MCF 10A (cell line): ENCODE results near the gene FOLR2. TPM values are rescaled to one million over a fixed set of nuclear protein-coding genes. Genes with fewer than 3 reads are reported as not detected.
A peak's percentile ranks its signal among the peaks of the same experiment; 100 is the strongest.

Experiments
- BruUV-seq: library from RNA; stranded (reverse); fragments of 400-500 nt; replicated peaks from 2 replicates; lab custom pipeline; 2021; lab: Mats Ljungman, UMichigan
- CTCF ChIA-PET: fragments of 300-600 bp; sonication (Branson Sonifier 250); formaldehyde crosslinking; extraction: SDS; loops from one replicate; lab custom pipeline; 2021; ENCODE audit warnings: antibody characterized with exemption, inconsistent platforms; lab: Yijun Ruan, JAX
- POLR2A ChIA-PET: fragments of 300-600, 350-650 bp; sonication (Branson Sonifier 250); formaldehyde crosslinking; extraction: SDS; loops from one replicate; lab custom pipeline; 2020; ENCODE audit warnings: antibody characterized with exemption, inconsistent platforms; lab: Yijun Ruan, JAX
- DNase-seq: peaks from one replicate; pipeline ENCODE4 v3.0.0-alpha.2; 2018; ENCODE audit not compliant: unreplicated experiment
- H3K27ac Mint-ChIP-seq: one replicate; pipeline ENCODE4 v1.8.0; 2022; ENCODE audit warnings: mild to moderate bottlenecking, low read depth, mixed read lengths; ENCODE audit not compliant: unreplicated experiment
- H3K27me3 Mint-ChIP-seq: one replicate; pipeline ENCODE4 v1.8.0; 2022; ENCODE audit warnings: mixed read lengths; ENCODE audit not compliant: insufficient read depth, unreplicated experiment
- H3K36me3 Mint-ChIP-seq: one replicate; pipeline ENCODE4 v1.8.0; 2022; ENCODE audit warnings: mild to moderate bottlenecking, moderate library complexity, mixed read lengths; ENCODE audit not compliant: insufficient read depth, unreplicated experiment
- H3K4me1 Mint-ChIP-seq: one replicate; pipeline ENCODE4 v1.8.0; 2022; ENCODE audit warnings: mixed read lengths; ENCODE audit not compliant: insufficient read depth, unreplicated experiment
- H3K4me3 Mint-ChIP-seq: one replicate; pipeline ENCODE4 v1.8.0; 2022; ENCODE audit warnings: mild to moderate bottlenecking, moderate library complexity, mixed read lengths; ENCODE audit not compliant: unreplicated experiment
- H3K9me3 Mint-ChIP-seq: one replicate; pipeline ENCODE4 v1.8.0; 2022; ENCODE audit warnings: mixed read lengths; ENCODE audit not compliant: unreplicated experiment
- CTCF ChIP-seq: fragments of 200-600 bp; IDR thresholded peaks from one replicate; pipeline ENCODE4 v1.8.0; 2022; ENCODE audit warnings: antibody characterized with exemption, mild to moderate bottlenecking; ENCODE audit not compliant: unreplicated experiment
- intact Hi-C: fragments of 100-400 bp; cut with micrococcal nuclease; formaldehyde crosslinking; loops from 2 replicates; pipeline ENCODE4 v1.14.1; 2022
- total RNA-seq: library from RNA; stranded (reverse); gene quantifications from 2 replicates; pipeline ENCODE4 v1.2.3, GENCODE V29; 2022

The FOLR2 gene
- total RNA-seq, 1 experiment from 2014 or later = not detected

DNA sequence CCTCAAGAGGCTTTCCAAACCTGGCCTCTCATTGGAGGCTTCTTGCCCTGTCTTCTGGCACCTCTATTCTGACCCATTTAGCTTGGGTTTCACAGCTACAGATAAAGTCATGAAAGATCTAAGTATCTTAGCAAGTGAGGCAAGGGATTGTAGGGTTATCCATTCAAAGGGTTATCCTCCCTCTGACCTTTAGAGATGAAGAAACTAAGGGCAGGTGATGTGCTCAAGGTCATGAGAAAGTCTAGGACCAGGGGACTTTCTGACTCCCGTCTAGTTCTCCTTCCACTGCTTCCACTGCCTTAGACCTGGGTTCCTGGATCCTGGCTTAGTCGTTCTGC is 20.1 kb downstream of the FOLR2 start:
- CTCF ChIA-PET = interaction anchor here (0.7 to 3.6 kb wide), 6 partner anchors 12 to 223 kb away, joined by 3 to 12 read pairs (median 3); no protein-coding TSS in a partner anchor
- BruUV-seq = no TSS peak
- Mint-ChIP-seq H3K4me3 (no peak overlapping the region), H3K9me3 (no peaks in the 10 kb centered on the region), H3K4me1 (peaks cover 9% of the 10 kb centered on the region), H3K27ac (no peak overlapping the region), H3K36me3 (peaks cover 54% of the 10 kb centered on the region), H3K27me3 (no peaks in the 10 kb centered on the region)
- no peak for TF ChIP-seq CTCF
- DNase-seq = no peak
- intact Hi-C loops = loop anchor here (5.0 kb wide), 1 partner anchor 259 kb away; no protein-coding TSS in a partner anchor
- POLR2A ChIA-PET = interaction anchor here (1.1 to 3.3 kb wide), 3 partner anchors 11 to 178 kb away, joined by 3 to 25 read pairs (median 8); partner anchors contain the start of gene INPPL1

GRCh38 chr11:72237112-72237931 is 20.7 kb downstream of the FOLR2 start:
- no peaks in the 10 kb centered on the region for H3K9me3 Mint-ChIP-seq
- H3K27me3 Mint-ChIP-seq = no peaks in the 10 kb centered on the region
- peaks cover 9% of the 10 kb centered on the region for H3K4me1 Mint-ChIP-seq
- intact Hi-C loops = loop anchor here (5.0 kb wide), 1 partner anchor 260 kb away; no protein-coding TSS in a partner anchor
- no peak overlapping the region for H3K27ac Mint-ChIP-seq
- TF ChIP-seq CTCF = no peak
- no peak overlapping the region for H3K4me3 Mint-ChIP-seq
- peaks cover 48% of the 10 kb centered on the region for H3K36me3 Mint-ChIP-seq
- ChIA-PET POLR2A (interaction anchor here (0.6 to 3.3 kb wide), 5 partner anchors 11 to 213 kb away, joined by 3 to 25 read pairs (median 7); partner anchors contain the start of gene INPPL1), CTCF (interaction anchor here (1.1 to 3.6 kb wide), 7 partner anchors 8 to 260 kb away, joined by 3 to 12 read pairs (median 4); no protein-coding TSS in a partner anchor)
- DNase-seq = no peak
- BruUV-seq = no TSS peak

DNA sequence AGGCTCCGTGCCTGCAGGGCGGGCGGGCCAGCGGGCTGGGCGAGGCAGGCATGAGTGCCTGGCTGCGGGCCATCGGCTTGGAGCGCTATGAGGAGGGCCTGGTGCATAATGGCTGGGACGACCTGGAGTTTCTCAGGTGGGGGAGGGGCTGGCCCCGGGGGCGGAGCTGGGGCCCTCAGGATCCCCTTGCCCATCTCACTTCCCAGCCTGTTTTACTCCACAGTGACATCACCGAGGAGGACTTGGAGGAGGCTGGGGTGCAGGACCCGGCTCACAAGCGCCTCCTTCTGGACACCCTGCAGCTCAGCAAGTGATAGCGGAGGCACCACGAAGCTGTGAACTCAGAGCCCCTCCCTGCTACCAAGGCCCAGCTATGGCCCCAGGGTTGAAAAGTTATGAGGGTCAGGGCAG is 21.5 kb downstream of the FOLR2 start:
- no peaks in the 10 kb centered on the region for H3K27me3 Mint-ChIP-seq
- no peaks in the 10 kb centered on the region for H3K9me3 Mint-ChIP-seq
- intact Hi-C loops = loop anchor here (2.0 to 5.0 kb wide), 2 partner anchors 213 to 261 kb away; no protein-coding TSS in a partner anchor
- no peak overlapping the region for H3K4me3 Mint-ChIP-seq
- BruUV-seq = no TSS peak
- peak; percentile 60 for DNase-seq
- no peak overlapping the region for H3K27ac Mint-ChIP-seq
- H3K4me1 Mint-ChIP-seq = peaks cover 9% of the 10 kb centered on the region
- peak; percentile 60 for TF ChIP-seq CTCF
- peaks cover 44% of the 10 kb centered on the region for H3K36me3 Mint-ChIP-seq
- ChIA-PET CTCF (interaction anchor here (0.6 to 3.6 kb wide), 8 partner anchors 9 to 260 kb away, joined by 3 to 12 read pairs (median 4); no protein-coding TSS in a partner anchor), POLR2A (interaction anchor here (0.6 to 1.0 kb wide), 3 partner anchors 12 to 213 kb away, joined by 3 to 7 read pairs (median 3); no protein-coding TSS in a partner anchor)
